GM13976 (cell line): ENCODE data around the gene ICE2.
"Not testable (repeated sequence)": the region's sequence is repeated elsewhere in the genome, so short reads cannot be mapped to it uniquely, and the experiment has no call there.

ENCODE experiments used
- DNase-seq: peaks from one replicate; pipeline ENCODE4 v3.0.0; 2012; ENCODE audit warnings: low spot score
- in situ Hi-C: fragments of 300-500 bp; cut with MboI; formaldehyde crosslinking; loops from one replicate; pipeline ENCODE4 v1.12.0; 2022; ENCODE audit warnings: low sequenced_read_pairs, mixed read lengths, inconsistent platforms; ENCODE audit not compliant: unreplicated experiment
- TF ChIP-seq, protein P1 (sequence below): IDR thresholded peaks from 2 replicates; pipeline ENCODE4 v1.5.1; 2012; ENCODE audit warnings: borderline replicate concordance, mild to moderate bottlenecking; ENCODE audit not compliant: insufficient read depth; ENCODE audit errors: extremely low read depth, missing control alignments, control extremely low read depth

Gene ICE2

DNA sequence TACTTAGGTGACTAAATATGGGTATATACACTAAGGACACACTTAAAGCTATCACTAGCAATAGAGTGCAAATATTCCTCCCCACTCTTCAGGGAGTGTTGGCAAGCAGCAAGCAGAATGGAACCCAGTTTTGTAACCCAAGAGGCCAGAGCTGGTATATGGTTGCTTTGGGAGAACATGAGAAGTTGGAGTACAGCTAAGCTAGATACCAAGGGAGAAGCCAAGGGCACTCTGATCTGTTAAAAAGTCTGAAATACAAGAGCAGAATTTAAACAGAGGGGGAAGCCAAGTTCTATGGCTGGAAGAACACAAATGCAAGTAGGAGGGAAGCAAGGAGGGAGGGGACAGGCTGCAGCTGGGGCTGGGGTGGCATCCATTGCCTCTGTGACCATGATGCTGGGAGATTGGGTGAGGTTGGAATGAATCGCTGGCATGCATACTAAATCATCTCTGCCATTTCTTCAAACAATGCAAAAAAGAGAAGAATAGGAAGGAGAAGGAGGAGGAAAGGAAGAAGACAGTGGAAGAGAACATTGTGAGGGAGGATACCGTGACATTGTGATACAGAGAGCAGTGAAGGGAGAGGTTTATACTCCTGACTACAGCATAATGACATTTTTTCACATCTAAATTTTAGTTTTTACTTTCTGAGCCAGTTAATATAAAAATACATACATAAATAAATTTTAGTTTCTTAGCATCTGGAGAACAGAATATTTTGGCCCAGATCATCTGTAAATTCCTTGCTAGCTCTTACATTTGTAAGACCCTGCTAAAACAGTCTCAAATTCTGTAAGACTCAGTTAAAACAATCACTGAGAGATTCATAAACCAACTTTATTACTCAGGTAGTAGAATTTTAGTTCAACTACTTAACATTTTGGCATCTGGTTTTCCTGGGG lies 72.2 kb downstream of the ICE2 start:
- TF ChIP-seq, protein P1, sequence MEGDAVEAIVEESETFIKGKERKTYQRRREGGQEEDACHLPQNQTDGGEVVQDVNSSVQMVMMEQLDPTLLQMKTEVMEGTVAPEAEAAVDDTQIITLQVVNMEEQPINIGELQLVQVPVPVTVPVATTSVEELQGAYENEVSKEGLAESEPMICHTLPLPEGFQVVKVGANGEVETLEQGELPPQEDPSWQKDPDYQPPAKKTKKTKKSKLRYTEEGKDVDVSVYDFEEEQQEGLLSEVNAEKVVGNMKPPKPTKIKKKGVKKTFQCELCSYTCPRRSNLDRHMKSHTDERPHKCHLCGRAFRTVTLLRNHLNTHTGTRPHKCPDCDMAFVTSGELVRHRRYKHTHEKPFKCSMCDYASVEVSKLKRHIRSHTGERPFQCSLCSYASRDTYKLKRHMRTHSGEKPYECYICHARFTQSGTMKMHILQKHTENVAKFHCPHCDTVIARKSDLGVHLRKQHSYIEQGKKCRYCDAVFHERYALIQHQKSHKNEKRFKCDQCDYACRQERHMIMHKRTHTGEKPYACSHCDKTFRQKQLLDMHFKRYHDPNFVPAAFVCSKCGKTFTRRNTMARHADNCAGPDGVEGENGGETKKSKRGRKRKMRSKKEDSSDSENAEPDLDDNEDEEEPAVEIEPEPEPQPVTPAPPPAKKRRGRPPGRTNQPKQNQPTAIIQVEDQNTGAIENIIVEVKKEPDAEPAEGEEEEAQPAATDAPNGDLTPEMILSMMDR, result no peak
- in situ Hi-C loops, result no loop called here
- no peak for DNase-seq

DNA sequence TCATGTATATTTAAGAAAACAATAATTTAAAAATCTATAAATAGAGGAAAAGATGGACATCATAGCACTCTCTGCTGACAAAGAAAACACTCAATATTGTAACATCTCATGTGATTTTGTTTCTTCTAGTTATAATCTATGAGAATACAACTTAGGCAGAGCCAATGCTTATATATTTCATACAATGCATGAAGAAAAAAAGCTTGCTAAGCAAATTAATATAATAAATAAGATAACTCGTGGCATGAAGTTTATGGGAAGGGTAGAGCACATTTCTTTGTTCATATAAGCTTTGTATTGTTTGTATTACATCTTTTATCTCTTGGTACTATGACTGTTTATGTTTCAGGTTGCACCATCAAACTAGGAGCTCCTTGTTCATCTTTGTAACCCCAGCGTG lies 73.5 kb downstream of the ICE2 start:
- in situ Hi-C loops, result no loop called here
- TF ChIP-seq, protein P1, result no peak
- no peak for DNase-seq

DNA sequence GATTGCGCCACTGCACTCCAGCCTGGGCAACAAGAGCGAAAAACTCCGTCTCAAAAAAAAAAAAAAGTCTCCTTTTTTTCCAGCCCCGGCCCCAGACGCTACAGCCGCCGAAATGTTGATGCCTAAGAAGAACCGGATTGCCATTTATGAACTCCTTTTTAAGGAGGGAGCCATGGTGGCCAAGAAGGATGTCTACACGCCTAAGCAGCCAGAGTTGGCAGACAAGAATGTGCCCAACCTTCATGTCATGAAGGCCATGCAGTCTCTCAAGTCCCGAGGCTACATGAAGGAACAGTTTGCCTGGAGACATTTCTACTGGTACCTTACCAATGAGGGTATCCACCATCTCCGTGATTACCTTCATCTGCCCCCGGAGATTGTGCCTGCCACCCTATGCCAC lies 74.6 kb downstream of the ICE2 start:
- DNase-seq, in situ Hi-C loops: not testable (repeated sequence)

DNA sequence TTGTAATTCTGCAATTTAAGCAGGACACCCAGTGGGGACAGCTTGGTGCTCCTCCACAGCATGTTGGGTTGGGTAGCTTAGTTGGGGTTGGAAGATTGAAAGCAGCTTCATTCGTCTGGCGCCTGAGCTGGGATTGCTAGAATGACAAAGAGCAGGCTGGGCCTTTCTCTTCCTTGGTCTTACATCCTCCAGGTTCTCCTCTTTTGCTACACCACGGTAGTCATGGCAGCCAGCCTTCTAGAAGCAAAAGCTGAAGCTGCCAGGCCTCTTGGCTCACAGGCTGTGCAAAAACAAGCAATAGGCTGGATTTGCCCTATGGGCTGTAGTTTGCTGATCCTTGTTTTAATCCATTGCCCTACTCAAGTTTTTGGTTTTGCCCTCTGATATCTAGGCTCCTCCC lies 78.0 kb downstream of the ICE2 start:
- TF ChIP-seq, protein P1, result no peak
- in situ Hi-C loops, result no loop called here
- no peak for DNase-seq

DNA sequence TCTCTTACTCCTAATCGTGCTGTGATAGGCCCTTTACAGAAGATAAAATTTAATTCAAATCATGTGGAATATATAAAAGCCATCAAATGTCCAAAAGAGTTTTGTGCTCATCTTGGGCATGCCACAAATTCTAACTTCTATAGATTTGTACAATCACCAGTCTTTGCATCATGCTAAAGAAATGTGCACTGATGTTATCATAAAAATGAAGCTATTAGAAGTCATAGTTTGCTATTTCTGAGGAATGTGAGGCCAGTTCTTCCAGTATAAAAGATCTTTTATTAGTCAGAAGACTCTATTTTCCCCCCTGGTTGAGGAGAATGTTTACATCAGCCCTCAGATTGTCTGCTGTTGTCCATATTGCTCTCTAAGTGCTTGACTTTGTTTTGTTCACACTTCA lies 79.0 kb downstream of the ICE2 start:
- in situ Hi-C loops, result no loop called here
- no peak for DNase-seq

DNA sequence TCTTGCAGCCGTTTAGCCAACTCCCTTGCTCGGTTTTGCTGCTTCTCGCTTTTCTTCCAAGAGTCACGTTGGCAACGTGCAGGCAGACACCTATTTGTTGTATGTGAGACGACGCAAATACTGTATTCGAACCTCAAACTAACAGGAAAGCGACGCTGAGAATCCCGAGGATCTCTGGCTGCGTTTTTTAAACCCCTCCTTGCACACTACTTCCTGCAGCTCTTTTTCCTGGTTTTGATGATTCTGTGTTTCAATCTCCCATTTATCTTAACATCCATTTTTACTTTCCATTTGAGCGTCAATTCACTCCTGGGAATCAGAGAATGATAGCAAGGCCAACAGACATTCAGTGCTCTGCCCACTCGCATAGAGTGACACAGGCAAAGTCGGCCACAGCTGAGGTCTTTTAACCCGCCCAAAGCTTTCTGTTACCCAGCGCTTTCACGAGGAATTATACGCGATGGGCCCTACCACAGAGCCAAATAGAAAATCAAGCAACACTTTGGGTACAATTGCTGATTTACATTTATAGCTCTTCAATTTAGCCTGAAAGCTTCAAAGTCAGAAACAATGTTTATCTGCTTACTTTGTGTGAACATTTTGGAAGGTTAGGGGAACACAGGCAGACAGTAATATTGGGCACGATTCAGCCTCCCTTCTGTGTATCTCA lies 79.6 kb downstream of the ICE2 start:
- no peak for DNase-seq
- in situ Hi-C loops, result no loop called here
- TF ChIP-seq, protein P1, result no peak

More for the DNA sequence above, 79.0 kb downstream of the ICE2 start:
- TF ChIP-seq, protein P1, result no peak
